Panc1 (cell line): ENCODE data around the gene MAP1LC3C. TPM values are rescaled to one million over a fixed set of nuclear protein-coding genes. Genes with fewer than 3 reads are reported as not detected.

Experiments used
- ATAC-seq: fragments of 200-7000 bp; cut with Tn5 transposase; 2 replicates; pipeline ENCODE4 v1.9.1; 2020; ENCODE audit warnings: mild to moderate bottlenecking, moderate library complexity
- BruUV-seq: library from RNA; stranded (reverse); fragments of 400-500 nt; replicated peaks from 2 replicates; lab custom pipeline; 2021; lab: Mats Ljungman, UMichigan
- CTCF ChIA-PET: fragments of 300-600 bp; sonication (Branson Sonifier 250); formaldehyde crosslinking; loops from one replicate; lab custom pipeline; 2022; ENCODE audit warnings: antibody characterized with exemption; lab: Charles Lee
- POLR2A ChIA-PET: fragments of 300-600 bp; sonication (Branson Sonifier 250); formaldehyde crosslinking; loops from one replicate; lab custom pipeline; 2022; ENCODE audit warnings: antibody characterized with exemption; lab: Charles Lee
- DNase-seq: peaks from one replicate; pipeline ENCODE4 v3.0.0-alpha.2; 2010; ENCODE audit warnings: low read depth, low spot score
- H3K27ac ChIP-seq: 2 replicates; pipeline ENCODE4 v1.5.1; 2011; ENCODE audit warnings: mild to moderate bottlenecking, low read length, inconsistent platforms
- H3K27me3 ChIP-seq: fragments of 200-500 bp; sonication (Bioruptor generic); 2 replicates; pipeline ENCODE4 v1.6.0; 2014; ENCODE audit warnings: low read length, inconsistent platforms; ENCODE audit not compliant: control insufficient read depth, insufficient read depth
- H3K36me3 ChIP-seq: fragments of 200-500 bp; sonication (Bioruptor generic); 2 replicates; pipeline ENCODE4 v1.5.1; 2014; ENCODE audit warnings: inconsistent platforms, mild to moderate bottlenecking, low read length, moderate library complexity; ENCODE audit not compliant: control insufficient read depth, insufficient read depth
- H3K4me1 ChIP-seq: 2 replicates; pipeline ENCODE4 v1.5.1; 2011; ENCODE audit warnings: inconsistent platforms, mild to moderate bottlenecking, low read length, moderate library complexity; ENCODE audit not compliant: control insufficient read depth, insufficient read depth
- H3K4me3 ChIP-seq, 2 experiments: 2 replicates each; pipeline ENCODE4 v1.5.1; 2011 to 2012; ENCODE audit warnings: low read depth in 2 of 2, low read length in 2 of 2, mild to moderate bottlenecking in 2 of 2, inconsistent platforms in 1 of 2, moderate library complexity in 1 of 2
- H3K9me3 ChIP-seq: fragments of 200-500 bp; sonication (Bioruptor generic); 2 replicates; pipeline ENCODE4 v1.5.1; 2014; ENCODE audit warnings: low read depth, mild to moderate bottlenecking, inconsistent platforms, low read length, moderate library complexity; ENCODE audit not compliant: control insufficient read depth, insufficient read depth
- POLR2AphosphoS5 ChIP-seq: IDR thresholded peaks from 2 replicates; pipeline ENCODE4 v1.6.1; 2012; ENCODE audit warnings: mild to moderate bottlenecking, low read depth, low read length, moderate library complexity
- SIN3A ChIP-seq: IDR thresholded peaks from 2 replicates; pipeline ENCODE4 v1.6.1; 2012; ENCODE audit warnings: low read depth, mild to moderate bottlenecking, low read length, moderate library complexity, borderline replicate concordance; ENCODE audit not compliant: insufficient read depth
- TCF7L2 ChIP-seq: IDR thresholded peaks from 2 replicates; pipeline ENCODE4 v1.6.1; 2011; ENCODE audit warnings: mild to moderate bottlenecking, low read depth, low read length, inconsistent platforms
- in situ Hi-C: cut with HindIII; loops from 2 replicates; pipeline ENCODE4 v1.10.0; 2016; ENCODE audit warnings: low sequenced_read_pairs, low pct_unique_long_range_greater_than_20kb
- intact Hi-C: fragments of 100-400 bp; cut with micrococcal nuclease; formaldehyde crosslinking; loops from one replicate; pipeline ENCODE4 v1.10.0; 2022; ENCODE audit not compliant: unreplicated experiment
- total RNA-seq: library from RNA; stranded (reverse); gene quantifications from one replicate; pipeline ENCODE4 v1.2.1, GENCODE V29; 2021; ENCODE audit not compliant: unreplicated experiment
- TF ChIP-seq, protein P1 (sequence below), 2 experiments: IDR thresholded peaks; 2 replicates each; pipeline ENCODE4 v1.6.1; 2011 to 2012; ENCODE audit warnings: low read depth in 2 of 2, control low read depth in 1 of 2, low read length in 1 of 2, mild to moderate bottlenecking in 1 of 2, moderate library complexity in 1 of 2; ENCODE audit not compliant: insufficient read depth in 1 of 2
- TF ChIP-seq, protein P2 (sequence below): fragments of 450-650 bp; IDR thresholded peaks from 2 replicates; pipeline ENCODE4 v1.5.1; 2017; ENCODE audit warnings: mild to moderate bottlenecking

Gene MAP1LC3C
- total RNA-seq, 1 experiment from 2014 or later = 0.21 TPM

GRCh38 chr1:242008826-242009495 lies 10.1 kb upstream of the MAP1LC3C start:
- Histone ChIP-seq H3K4me1 (no peaks in the 10 kb centered on the region), H3K27ac (no peak overlapping the region), H3K36me3 (no peaks in the 10 kb centered on the region), H3K4me3 (no peak overlapping the region), H3K9me3 (no peaks in the 10 kb centered on the region), H3K27me3 (no peaks in the 10 kb centered on the region)
- POLR2A ChIA-PET = no interaction called here
- CTCF ChIA-PET = no interaction called here
- BruUV-seq = no TSS peak
- no peak for ATAC-seq
- TF ChIP-seq, protein P1, sequence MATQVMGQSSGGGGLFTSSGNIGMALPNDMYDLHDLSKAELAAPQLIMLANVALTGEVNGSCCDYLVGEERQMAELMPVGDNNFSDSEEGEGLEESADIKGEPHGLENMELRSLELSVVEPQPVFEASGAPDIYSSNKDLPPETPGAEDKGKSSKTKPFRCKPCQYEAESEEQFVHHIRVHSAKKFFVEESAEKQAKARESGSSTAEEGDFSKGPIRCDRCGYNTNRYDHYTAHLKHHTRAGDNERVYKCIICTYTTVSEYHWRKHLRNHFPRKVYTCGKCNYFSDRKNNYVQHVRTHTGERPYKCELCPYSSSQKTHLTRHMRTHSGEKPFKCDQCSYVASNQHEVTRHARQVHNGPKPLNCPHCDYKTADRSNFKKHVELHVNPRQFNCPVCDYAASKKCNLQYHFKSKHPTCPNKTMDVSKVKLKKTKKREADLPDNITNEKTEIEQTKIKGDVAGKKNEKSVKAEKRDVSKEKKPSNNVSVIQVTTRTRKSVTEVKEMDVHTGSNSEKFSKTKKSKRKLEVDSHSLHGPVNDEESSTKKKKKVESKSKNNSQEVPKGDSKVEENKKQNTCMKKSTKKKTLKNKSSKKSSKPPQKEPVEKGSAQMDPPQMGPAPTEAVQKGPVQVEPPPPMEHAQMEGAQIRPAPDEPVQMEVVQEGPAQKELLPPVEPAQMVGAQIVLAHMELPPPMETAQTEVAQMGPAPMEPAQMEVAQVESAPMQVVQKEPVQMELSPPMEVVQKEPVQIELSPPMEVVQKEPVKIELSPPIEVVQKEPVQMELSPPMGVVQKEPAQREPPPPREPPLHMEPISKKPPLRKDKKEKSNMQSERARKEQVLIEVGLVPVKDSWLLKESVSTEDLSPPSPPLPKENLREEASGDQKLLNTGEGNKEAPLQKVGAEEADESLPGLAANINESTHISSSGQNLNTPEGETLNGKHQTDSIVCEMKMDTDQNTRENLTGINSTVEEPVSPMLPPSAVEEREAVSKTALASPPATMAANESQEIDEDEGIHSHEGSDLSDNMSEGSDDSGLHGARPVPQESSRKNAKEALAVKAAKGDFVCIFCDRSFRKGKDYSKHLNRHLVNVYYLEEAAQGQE (IDR thresholded peaks at IDR 0.05; ENCODE audit: insufficient read depth in 1 of 2, low read depth in 2 of 2, low read length in 1 of 2) = no peak
- TF ChIP-seq SIN3A (no peak), TCF7L2 (no peak), POLR2AphosphoS5 (no peak)
- TF ChIP-seq, protein P2, sequence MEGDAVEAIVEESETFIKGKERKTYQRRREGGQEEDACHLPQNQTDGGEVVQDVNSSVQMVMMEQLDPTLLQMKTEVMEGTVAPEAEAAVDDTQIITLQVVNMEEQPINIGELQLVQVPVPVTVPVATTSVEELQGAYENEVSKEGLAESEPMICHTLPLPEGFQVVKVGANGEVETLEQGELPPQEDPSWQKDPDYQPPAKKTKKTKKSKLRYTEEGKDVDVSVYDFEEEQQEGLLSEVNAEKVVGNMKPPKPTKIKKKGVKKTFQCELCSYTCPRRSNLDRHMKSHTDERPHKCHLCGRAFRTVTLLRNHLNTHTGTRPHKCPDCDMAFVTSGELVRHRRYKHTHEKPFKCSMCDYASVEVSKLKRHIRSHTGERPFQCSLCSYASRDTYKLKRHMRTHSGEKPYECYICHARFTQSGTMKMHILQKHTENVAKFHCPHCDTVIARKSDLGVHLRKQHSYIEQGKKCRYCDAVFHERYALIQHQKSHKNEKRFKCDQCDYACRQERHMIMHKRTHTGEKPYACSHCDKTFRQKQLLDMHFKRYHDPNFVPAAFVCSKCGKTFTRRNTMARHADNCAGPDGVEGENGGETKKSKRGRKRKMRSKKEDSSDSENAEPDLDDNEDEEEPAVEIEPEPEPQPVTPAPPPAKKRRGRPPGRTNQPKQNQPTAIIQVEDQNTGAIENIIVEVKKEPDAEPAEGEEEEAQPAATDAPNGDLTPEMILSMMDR = no peak
- no peak for DNase-seq
- in situ Hi-C loops (no loop called here), intact Hi-C loops (no loop called here)

DNA sequence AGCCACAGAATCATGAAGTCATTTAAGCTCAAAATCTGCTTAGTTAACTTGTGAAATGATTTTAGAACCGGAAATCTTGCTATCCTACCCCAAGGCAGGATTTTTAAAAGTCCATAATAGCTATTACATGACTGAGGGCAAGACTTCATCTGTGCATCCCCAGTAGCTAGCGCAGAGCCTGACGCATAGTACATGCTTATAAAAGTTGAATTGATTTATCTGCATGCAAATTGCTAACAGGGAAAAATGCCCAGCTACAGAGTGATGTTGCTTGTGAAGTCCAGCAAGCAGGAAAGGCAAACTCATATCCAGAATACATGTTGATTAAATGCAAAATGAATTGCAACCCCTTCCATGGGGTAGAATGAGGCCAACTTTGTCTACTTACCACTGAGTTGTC lies 8.1 kb upstream of the MAP1LC3C start:
- intact Hi-C loops (no loop called here), in situ Hi-C loops (no loop called here)
- POLR2A ChIA-PET = no interaction called here
- Histone ChIP-seq H3K9me3 (no peaks in the 10 kb centered on the region), H3K27me3 (no peaks in the 10 kb centered on the region), H3K4me1 (no peaks in the 10 kb centered on the region), H3K4me3 (no peak overlapping the region), H3K36me3 (no peaks in the 10 kb centered on the region), H3K27ac (no peak overlapping the region)
- ATAC-seq (no peak), DNase-seq (no peak)
- BruUV-seq = no TSS peak
- CTCF ChIA-PET = no interaction called here
- no peak for TF ChIP-seq SIN3A
- TF ChIP-seq, protein P1 (IDR thresholded peaks at IDR 0.05; ENCODE audit: insufficient read depth in 1 of 2, low read depth in 2 of 2, low read length in 1 of 2) = no peak
